SK-N-SH (cell line): ENCODE results near the gene LCA5L. TPM values are rescaled to one million over a fixed set of nuclear protein-coding genes. Genes with fewer than 3 reads are reported as not detected.

Experiments
- CTCF ChIA-PET: fragments of 300-600, 350-600 bp; formaldehyde crosslinking; extraction: SDS; loops from one replicate; lab custom pipeline; 2021; lab: Yijun Ruan, JAX
- POLR2A ChIA-PET: fragments of 350-600 bp; sonication (Branson Sonifier 250); formaldehyde crosslinking; extraction: SDS; loops from one replicate; lab custom pipeline; 2020; ENCODE audit warnings: antibody characterized with exemption, inconsistent platforms; lab: Yijun Ruan, JAX
- DNase-seq: peaks from one replicate; pipeline ENCODE4 v3.0.0; 2012
- H2AFZ ChIP-seq: fragments of 200-600 bp; sonication (generic); 2 replicates; pipeline ENCODE4 v1.8.1; 2016; ENCODE audit warnings: antibody characterized with exemption, mild to moderate bottlenecking, low read depth
- H3F3A ChIP-seq: fragments of 200-600 bp; sonication (generic); replicated peaks from 2 replicates; pipeline ENCODE3; 2016; ENCODE audit warnings: antibody characterized with exemption, mild to moderate bottlenecking; ENCODE audit not compliant: insufficient read depth
- H3K27ac ChIP-seq, 2 experiments: fragments of 200-500 bp in 1 of 2; fragments of 200-600 bp in 1 of 2; sonication (Bioruptor generic) in 1 of 2; sonication (generic), shearing (Covaris generic) in 1 of 2; 2 replicates each; pipeline versions ENCODE4 v1.5.1 to v1.6.1; 2014 to 2016; ENCODE audit warnings: low read depth in 2 of 2, inconsistent platforms in 1 of 2, low read length in 1 of 2, mild to moderate bottlenecking in 1 of 2, mixed read lengths in 1 of 2
- H3K27me3 ChIP-seq: fragments of 200-600 bp; sonication (generic), shearing (Covaris generic); 2 replicates; pipeline ENCODE4 v1.6.1; 2016; ENCODE audit warnings: mixed run types; ENCODE audit not compliant: insufficient read depth
- H3K36me3 ChIP-seq, 2 experiments: fragments of 200-500 bp in 1 of 2; fragments of 200-600 bp in 1 of 2; sonication (Bioruptor generic) in 1 of 2; sonication (generic) in 1 of 2; replicated peaks in 1 of 2; 2 replicates each; pipeline versions ENCODE3 to v1.5.1; 2014 to 2016; ENCODE audit warnings: low read length in 1 of 2, mild to moderate bottlenecking in 1 of 2; ENCODE audit not compliant: insufficient read depth in 2 of 2, control insufficient read depth in 1 of 2
- H3K4me1 ChIP-seq, 2 experiments: fragments of 200-500 bp in 1 of 2; fragments of 200-600 bp in 1 of 2; sonication (Bioruptor generic) in 1 of 2; sonication (generic), shearing (Covaris generic) in 1 of 2; 2 replicates each; pipeline versions ENCODE4 v1.5.1 to v1.6.1; 2014 to 2016; ENCODE audit warnings: low read depth in 1 of 2, low read length in 1 of 2, mixed run types in 1 of 2; ENCODE audit not compliant: insufficient read depth in 2 of 2, control insufficient read depth in 1 of 2
- H3K4me2 ChIP-seq: fragments of 200-600 bp; sonication (generic), shearing (Covaris generic); 2 replicates; pipeline ENCODE4 v1.6.1; 2017; ENCODE audit warnings: mixed run types
- H3K4me3 ChIP-seq, 2 experiments: fragments of 200-500 bp in 1 of 2; fragments of 200-600 bp in 1 of 2; sonication (Bioruptor generic) in 1 of 2; sonication (generic), shearing (Covaris generic) in 1 of 2; 2 replicates each; pipeline versions ENCODE4 v1.5.1 to v1.8.1; 2014 to 2016; ENCODE audit warnings: low read depth in 2 of 2, inconsistent platforms in 1 of 2, low read length in 1 of 2, mild to moderate bottlenecking in 1 of 2, mixed read lengths in 1 of 2, moderate library complexity in 1 of 2
- H3K79me2 ChIP-seq: fragments of 200-600 bp; sonication (generic); 2 replicates; pipeline ENCODE4 v1.8.1; 2017; ENCODE audit warnings: mild to moderate bottlenecking; ENCODE audit not compliant: insufficient read depth
- H3K9ac ChIP-seq: fragments of 200-600 bp; sonication (generic); 2 replicates; pipeline ENCODE4 v1.6.1; 2017; ENCODE audit warnings: mixed run types
- H3K9me2 ChIP-seq: fragments of 200-600 bp; sonication (generic); 2 replicates; pipeline ENCODE4 v1.6.1; 2017; ENCODE audit warnings: mixed run types
- H3K9me3 ChIP-seq: fragments of 200-600 bp; sonication (generic); 2 replicates; pipeline ENCODE4 v1.6.1; 2017; ENCODE audit warnings: mixed run types, mild to moderate bottlenecking, moderate library complexity
- H4K20me1 ChIP-seq: fragments of 200-600 bp; sonication (generic); 2 replicates; pipeline ENCODE4 v1.6.1; 2017; ENCODE audit warnings: mild to moderate bottlenecking, mixed run types; ENCODE audit not compliant: insufficient read depth
- CHD2 ChIP-seq: fragments of 150-350 bp; IDR thresholded peaks from 2 replicates; pipeline ENCODE4 v1.6.1; 2018; ENCODE audit warnings: low read length; ENCODE audit not compliant: partially characterized antibody
- EP300 ChIP-seq, 2 experiments: IDR thresholded peaks; 2 replicates each; pipeline versions ENCODE4 v1.4.0 to v1.6.1; 2012; ENCODE audit warnings: borderline replicate concordance in 1 of 2, low read depth in 1 of 2, low read length in 1 of 2
- FOSL2 ChIP-seq: IDR thresholded peaks from 2 replicates; pipeline ENCODE4 v1.4.0; 2012; ENCODE audit warnings: low read depth, mild to moderate bottlenecking, moderate library complexity, borderline replicate concordance
- FOXJ3 ChIP-seq: sonication (generic); formaldehyde crosslinking; IDR thresholded peaks from 2 replicates; pipeline ENCODE4 v1.5.1; 2020; ENCODE audit warnings: mild to moderate bottlenecking, missing genetic modification reagents
- PBX3 ChIP-seq: IDR thresholded peaks from 2 replicates; pipeline ENCODE4; 2012
- RAD21 ChIP-seq: IDR thresholded peaks from 2 replicates; pipeline ENCODE4 v1.6.1; 2012; ENCODE audit warnings: mild to moderate bottlenecking, low read length
- SMC3 ChIP-seq: IDR thresholded peaks from 2 replicates; pipeline ENCODE4 v1.6.1; 2012; ENCODE audit warnings: low read depth, low read length, improper control_type of control experiment
- TEAD4 ChIP-seq: IDR thresholded peaks from 2 replicates; pipeline ENCODE4 v1.4.0; 2012; ENCODE audit warnings: mild to moderate bottlenecking, borderline replicate concordance; ENCODE audit not compliant: insufficient read depth
- USF2 ChIP-seq: fragments of 150-350 bp; IDR thresholded peaks from 2 replicates; pipeline ENCODE4 v1.6.1; 2017; ENCODE audit warnings: antibody characterized with exemption, low read length, low read depth, borderline replicate concordance
- WGBS: methylation state at CpG from one replicate; pipeline ENCODE4 v1.1.6; 2017; ENCODE audit warnings: low lambda C conversion rate; 5-methylcytosine and 5-hydroxymethylcytosine counted together
- polyA plus RNA-seq, 3 experiments: library from polyadenylated mRNA; depleted of rRNA; stranded (reverse); fragments of >200 nt; gene quantifications; 2 replicates each; pipeline ENCODE4 v1.2.3, GENCODE V29; 2012
- TF ChIP-seq, protein P1 (sequence below): fragments of 200-600 bp; sonication (generic); IDR thresholded peaks from 2 replicates; pipeline ENCODE4 v1.6.1; 2017; ENCODE audit warnings: antibody characterized with exemption, mild to moderate bottlenecking, moderate library complexity
- TF ChIP-seq, protein P2 (sequence below): fragments of 150-350 bp; IDR thresholded peaks from 2 replicates; pipeline ENCODE4 v1.6.1; 2016; ENCODE audit warnings: mild to moderate bottlenecking, low read depth, low read length

The LCA5L gene
- polyA plus RNA-seq, 1 of the 3 experiments (the other 2 are of a cell fraction), result 0.74 TPM

- Histone ChIP-seq H3K27me3 (no peaks in the 10 kb centered on the region), H3K4me1 (0 out of 4 replicates have a peak, but pooled peaks cover 0 to 5% of the 10 kb centered on the region in 2 experiments), H3K9me2 (no peaks in the 10 kb centered on the region), H4K20me1 (no peaks in the 10 kb centered on the region; the same call in 1 of the 2 replicates), H3K4me2 (no peak overlapping the region), H3F3A (peaks cover 14% of the 10 kb centered on the region), H2AFZ (no peak overlapping the region), H3K79me2 (no peaks in the 10 kb centered on the region), H3K36me3 (no peaks in the 10 kb centered on the region), H3K9ac (no peak overlapping the region), H3K27ac (no peak overlapping the region), H3K9me3 (no peaks in the 10 kb centered on the region), H3K4me3 (no peak overlapping the region)
- no peak for DNase-seq
- ChIA-PET POLR2A (no interaction called here), CTCF (interaction anchor here (0.9 kb wide), 1 partner anchor 38 kb away, joined by 4 read pairs; no protein-coding TSS in a partner anchor)
- WGBS, result 51% methylated on average over 2 of the region's 2 CpGs
- TF ChIP-seq SMC3 (no peak), EP300 (IDR thresholded peaks at IDR 0.05; ENCODE audit: borderline replicate concordance in 1 of 2, low read depth in 1 of 2, low read length in 1 of 2) (no peak), FOXJ3 (no peak), CHD2 (no peak), PBX3 (no peak), RAD21 (no peak), USF2 (no peak), TEAD4 (no peak), FOSL2 (no peak)
- TF ChIP-seq, protein P1, sequence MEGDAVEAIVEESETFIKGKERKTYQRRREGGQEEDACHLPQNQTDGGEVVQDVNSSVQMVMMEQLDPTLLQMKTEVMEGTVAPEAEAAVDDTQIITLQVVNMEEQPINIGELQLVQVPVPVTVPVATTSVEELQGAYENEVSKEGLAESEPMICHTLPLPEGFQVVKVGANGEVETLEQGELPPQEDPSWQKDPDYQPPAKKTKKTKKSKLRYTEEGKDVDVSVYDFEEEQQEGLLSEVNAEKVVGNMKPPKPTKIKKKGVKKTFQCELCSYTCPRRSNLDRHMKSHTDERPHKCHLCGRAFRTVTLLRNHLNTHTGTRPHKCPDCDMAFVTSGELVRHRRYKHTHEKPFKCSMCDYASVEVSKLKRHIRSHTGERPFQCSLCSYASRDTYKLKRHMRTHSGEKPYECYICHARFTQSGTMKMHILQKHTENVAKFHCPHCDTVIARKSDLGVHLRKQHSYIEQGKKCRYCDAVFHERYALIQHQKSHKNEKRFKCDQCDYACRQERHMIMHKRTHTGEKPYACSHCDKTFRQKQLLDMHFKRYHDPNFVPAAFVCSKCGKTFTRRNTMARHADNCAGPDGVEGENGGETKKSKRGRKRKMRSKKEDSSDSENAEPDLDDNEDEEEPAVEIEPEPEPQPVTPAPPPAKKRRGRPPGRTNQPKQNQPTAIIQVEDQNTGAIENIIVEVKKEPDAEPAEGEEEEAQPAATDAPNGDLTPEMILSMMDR, result no peak
- TF ChIP-seq, protein P2, sequence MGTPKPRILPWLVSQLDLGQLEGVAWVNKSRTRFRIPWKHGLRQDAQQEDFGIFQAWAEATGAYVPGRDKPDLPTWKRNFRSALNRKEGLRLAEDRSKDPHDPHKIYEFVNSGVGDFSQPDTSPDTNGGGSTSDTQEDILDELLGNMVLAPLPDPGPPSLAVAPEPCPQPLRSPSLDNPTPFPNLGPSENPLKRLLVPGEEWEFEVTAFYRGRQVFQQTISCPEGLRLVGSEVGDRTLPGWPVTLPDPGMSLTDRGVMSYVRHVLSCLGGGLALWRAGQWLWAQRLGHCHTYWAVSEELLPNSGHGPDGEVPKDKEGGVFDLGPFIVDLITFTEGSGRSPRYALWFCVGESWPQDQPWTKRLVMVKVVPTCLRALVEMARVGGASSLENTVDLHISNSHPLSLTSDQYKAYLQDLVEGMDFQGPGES, result no peak
Observed at GRCh38 chr21:39479814-39480182, 34.2 kb upstream of the LCA5L start.
